A549 treated with AZD9567 at 1 μM for 4 hours (cell line): ENCODE measurements around the gene NSUN2. TPM values are rescaled to one million over a fixed set of nuclear protein-coding genes. Genes with fewer than 3 reads are reported as not detected.

Experiments used
- total RNA-seq: library from RNA; stranded (reverse); fragments of 200-300 nt; extraction: Qiagen RNA extraction; gene quantifications from 5 replicates; pipeline ENCODE4 v1.2.3, GENCODE V29; 2022; ENCODE audit not compliant: insufficient read depth

The NSUN2 gene
- total RNA-seq: 98.1 to 111 TPM (median 99.7 TPM) in 5 replicates

GRCh38 chr5:6632888-6633468, at the start of gene NSUN2, which contains the start of gene SRD5A1:
TSS of gene NSUN2 (minus strand) at chr5:6633044. CDS start at chr5:6632979, 65 bp downstream.
TSS of gene SRD5A1 (plus strand) at chr5:6633440. CDS start at chr5:6633577, 137 bp downstream.

Other genes starting within 250 kb of the NSUN2 start
- 0.74 to 1.8 TPM (median 1.6 TPM) in 5 replicates for gene UBE2QL1, start 184.2 kb downstream of the NSUN2 start, total RNA-seq
- gene SRD5A1, start 396 bp upstream of the NSUN2 start, total RNA-seq: 21.8 to 34.3 TPM (median 31.0 TPM) in 5 replicates
- gene TENT4A, start 80.4 kb upstream of the NSUN2 start, total RNA-seq: 16.4 to 26.0 TPM (median 22.3 TPM) in 5 replicates